HEK293T (cell line): ENCODE measurements around the gene CSF2.

ENCODE experiments used
- CTCF ChIA-PET: fragments of 350-600 bp; formaldehyde crosslinking; extraction: SDS; loops from one replicate; lab custom pipeline; 2021; ENCODE audit warnings: antibody characterized with exemption, inconsistent platforms; lab: Yijun Ruan, JAX
- POLR2A ChIA-PET: fragments of 350-600 bp; formaldehyde crosslinking; extraction: SDS; loops from one replicate; lab custom pipeline; 2020; ENCODE audit warnings: antibody characterized with exemption, inconsistent platforms; lab: Yijun Ruan, JAX
- DNase-seq: peaks from one replicate; pipeline ENCODE4 v3.0.0; 2012; ENCODE audit warnings: mixed read lengths; ENCODE audit errors: extremely low spot score
- ARNT ChIP-seq: fragments of 450-650 bp; IDR thresholded peaks from 2 replicates; pipeline ENCODE4 v1.6.1; 2017; ENCODE audit warnings: mild to moderate bottlenecking
- BHLHE40 ChIP-seq: fragments of 450-650 bp; IDR thresholded peaks from 2 replicates; pipeline ENCODE4 v1.6.1; 2016; ENCODE audit warnings: mild to moderate bottlenecking, moderate library complexity, borderline replicate concordance
- CTBP1 ChIP-seq: fragments of 450-650 bp; IDR thresholded peaks from 2 replicates; pipeline ENCODE4 v1.6.1; 2016; ENCODE audit warnings: borderline replicate concordance
- ELF4 ChIP-seq: fragments of 450-650 bp; IDR thresholded peaks from 2 replicates; pipeline ENCODE4 v1.6.1; 2017; ENCODE audit warnings: antibody characterized with exemption
- FOXA1 ChIP-seq: fragments of 450-650 bp; IDR thresholded peaks from 2 replicates; pipeline ENCODE4 v1.6.1; 2016; ENCODE audit warnings: mild to moderate bottlenecking
- FOXK2 ChIP-seq: fragments of 450-650 bp; IDR thresholded peaks from 2 replicates; pipeline ENCODE4 v1.6.1; 2016; ENCODE audit warnings: mild to moderate bottlenecking
- FOXM1 ChIP-seq: fragments of 450-650 bp; IDR thresholded peaks from 2 replicates; pipeline ENCODE4 v1.6.1; 2017; ENCODE audit warnings: mild to moderate bottlenecking, borderline replicate concordance
- HDGF ChIP-seq: fragments of 450-650 bp; IDR thresholded peaks from 2 replicates; pipeline ENCODE4 v1.6.1; 2017; ENCODE audit warnings: antibody characterized with exemption, borderline replicate concordance
- L3MBTL2 ChIP-seq: fragments of 450-650 bp; conservative IDR thresholded peaks from 2 replicates; pipeline ENCODE4 v1.6.1; 2016; ENCODE audit warnings: mild to moderate bottlenecking
- LEF1 ChIP-seq: fragments of 450-650 bp; IDR thresholded peaks from 2 replicates; pipeline ENCODE4 v1.6.1; 2017; ENCODE audit warnings: mild to moderate bottlenecking, borderline replicate concordance
- NFRKB ChIP-seq: fragments of 450-650 bp; IDR thresholded peaks from 2 replicates; pipeline ENCODE4 v1.6.1; 2016; ENCODE audit warnings: mild to moderate bottlenecking, moderate library complexity
- SP1 ChIP-seq: fragments of 450-650 bp; IDR thresholded peaks from 2 replicates; pipeline ENCODE4 v1.6.1; 2017
- SUZ12 ChIP-seq: fragments of 450-650 bp; IDR thresholded peaks from 2 replicates; pipeline ENCODE4 v1.6.1; 2016; ENCODE audit warnings: mild to moderate bottlenecking
- TARDBP ChIP-seq: fragments of 450-650 bp; IDR thresholded peaks from 2 replicates; pipeline ENCODE4 v1.6.1; 2016
- ZNF384 ChIP-seq: fragments of 450-650 bp; IDR thresholded peaks from 2 replicates; pipeline ENCODE4 v1.6.1; 2016
- TF ChIP-seq, protein P1 (sequence below): fragments of 450-650 bp; IDR thresholded peaks from 2 replicates; pipeline ENCODE4 v1.6.1; 2016

CSF2 gene

DNA sequence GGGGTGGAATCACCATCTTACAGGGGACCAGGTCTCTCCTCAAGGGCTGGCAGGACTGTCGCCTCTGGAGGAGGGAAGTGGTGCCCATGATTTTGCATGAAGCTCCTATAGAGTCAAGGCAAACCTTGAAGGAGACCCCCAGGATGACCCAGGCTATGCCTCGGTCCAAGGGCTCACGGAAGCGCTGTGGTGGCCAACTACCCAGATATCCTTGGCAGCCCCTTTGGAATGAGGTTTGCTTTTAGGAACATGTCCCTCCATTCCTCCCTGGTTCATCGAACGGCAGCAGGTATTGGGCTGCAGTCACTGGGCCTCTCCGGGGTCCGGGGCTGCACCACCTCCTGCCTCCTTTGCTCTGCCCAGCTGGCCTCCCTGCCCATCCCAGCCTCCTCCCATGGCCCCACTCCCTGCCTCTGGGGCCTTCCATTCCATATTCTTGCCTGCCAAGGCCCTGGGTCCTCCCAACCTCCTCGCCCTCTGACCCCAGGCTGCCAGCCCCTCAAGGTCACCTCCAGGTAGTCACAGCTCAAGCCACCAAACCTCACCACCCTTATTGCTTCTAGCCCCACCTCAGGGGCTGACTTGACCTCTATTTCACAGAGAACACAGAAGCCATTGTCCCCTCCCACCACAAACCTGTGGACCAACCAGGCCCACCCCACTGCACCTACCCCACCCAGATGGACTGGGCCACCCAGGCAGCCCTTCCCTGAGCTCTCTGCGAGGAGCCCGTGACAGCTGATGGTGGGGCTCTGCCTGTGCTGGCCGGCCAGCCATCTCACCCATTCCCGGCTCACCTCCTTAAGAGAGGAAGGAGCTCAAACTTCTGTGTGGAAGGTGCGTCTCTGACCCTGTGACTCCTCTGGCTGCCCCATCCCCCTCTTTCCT lies 16.7 kb upstream of the CSF2 start:
- ChIA-PET POLR2A (no interaction called here), CTCF (no interaction called here)
- TF ChIP-seq SP1 (no peak), SUZ12 (no peak), FOXK2 (no peak), TARDBP (no peak), ARNT (no peak), BHLHE40 (no peak), HDGF (no peak), ZNF384 (no peak), LEF1 (no peak), NFRKB (no peak), FOXM1 (no peak), CTBP1 (no peak)

GRCh38 chr5:132057498-132058255 lies 15.9 kb upstream of the CSF2 start:
- TF ChIP-seq L3MBTL2 (no peak), ARNT (no peak), HDGF (no peak), NFRKB (no peak), FOXM1 (no peak), ZNF384 (no peak), LEF1 (no peak), CTBP1 (no peak), FOXA1 (no peak), SP1 (no peak), SUZ12 (no peak), ELF4 (no peak), BHLHE40 (no peak), FOXK2 (no peak), TARDBP (no peak)
- TF ChIP-seq, protein P1, sequence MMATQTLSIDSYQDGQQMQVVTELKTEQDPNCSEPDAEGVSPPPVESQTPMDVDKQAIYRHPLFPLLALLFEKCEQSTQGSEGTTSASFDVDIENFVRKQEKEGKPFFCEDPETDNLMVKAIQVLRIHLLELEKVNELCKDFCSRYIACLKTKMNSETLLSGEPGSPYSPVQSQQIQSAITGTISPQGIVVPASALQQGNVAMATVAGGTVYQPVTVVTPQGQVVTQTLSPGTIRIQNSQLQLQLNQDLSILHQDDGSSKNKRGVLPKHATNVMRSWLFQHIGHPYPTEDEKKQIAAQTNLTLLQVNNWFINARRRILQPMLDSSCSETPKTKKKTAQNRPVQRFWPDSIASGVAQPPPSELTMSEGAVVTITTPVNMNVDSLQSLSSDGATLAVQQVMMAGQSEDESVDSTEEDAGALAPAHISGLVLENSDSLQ = no peak
- POLR2A ChIA-PET = no interaction called here
- no peak for DNase-seq
- CTCF ChIA-PET = no interaction called here

More for the DNA sequence above, 16.7 kb upstream of the CSF2 start:
- no peak for DNase-seq

DNA sequence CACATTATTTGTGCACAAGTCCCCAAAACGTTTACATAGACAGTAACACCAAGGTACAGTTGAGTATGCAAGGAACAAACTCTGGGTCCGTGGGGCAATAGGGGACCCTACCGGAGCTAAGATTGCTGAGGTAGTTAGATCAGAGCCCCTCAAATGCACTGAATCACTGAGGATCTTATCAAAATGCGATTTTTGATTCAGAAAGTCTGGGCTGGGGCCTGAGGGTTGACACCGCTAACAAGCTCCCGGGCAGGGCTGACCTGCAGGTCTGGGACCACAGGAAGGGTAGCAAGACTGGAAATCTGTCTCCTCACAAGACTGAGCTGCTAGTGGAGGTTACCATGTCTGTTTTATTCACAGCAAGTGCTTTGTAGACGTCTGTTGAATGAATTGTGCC lies 14.9 kb upstream of the CSF2 start:
- POLR2A ChIA-PET = no interaction called here
- TF ChIP-seq TARDBP (no peak), SUZ12 (no peak), HDGF (no peak)
- CTCF ChIA-PET = interaction anchor here (0.6 kb wide), 1 partner anchor 8 kb away, joined by 3 read pairs; no protein-coding TSS in a partner anchor
- DNase-seq = no peak

DNA sequence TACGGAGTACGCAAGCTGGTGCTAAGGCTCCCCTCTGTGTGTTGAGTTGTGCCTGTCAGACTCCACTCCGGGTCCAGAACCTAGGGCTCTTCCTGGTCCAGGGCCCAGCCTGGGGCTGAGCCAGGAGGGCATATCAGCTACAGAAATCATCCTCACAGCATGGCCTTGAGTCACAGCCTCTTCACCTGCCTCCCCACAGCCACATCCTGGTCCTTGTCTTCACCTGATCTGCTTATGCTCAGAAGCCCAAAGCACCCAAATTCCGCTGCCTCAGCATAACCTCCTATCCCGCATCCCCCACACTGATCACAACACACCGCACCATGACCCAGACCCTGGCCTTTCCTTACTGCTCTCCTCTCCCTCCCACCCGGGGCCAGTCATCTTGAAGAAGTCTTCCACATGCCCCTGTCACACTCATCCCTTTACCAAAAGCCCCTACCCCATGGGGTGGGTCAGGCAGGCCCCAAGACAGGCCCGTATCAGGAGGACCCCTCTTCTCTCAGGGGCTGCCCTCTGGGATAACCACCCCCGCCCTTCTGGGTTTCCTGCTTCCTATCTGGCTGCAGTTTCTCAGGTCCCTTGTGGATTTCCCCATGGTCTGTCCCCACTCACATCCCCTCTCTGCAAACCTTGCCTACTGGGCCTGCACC lies 14.4 kb upstream of the CSF2 start:
- no peak for DNase-seq

GRCh38 chr5:132059696-132060500 lies 13.7 kb upstream of the CSF2 start:
- TF ChIP-seq ELF4 (no peak), SP1 (no peak), FOXM1 (no peak), CTBP1 (no peak), HDGF (no peak), ZNF384 (no peak), LEF1 (no peak), SUZ12 (no peak), BHLHE40 (no peak), FOXA1 (no peak), ARNT (no peak), NFRKB (no peak), L3MBTL2 (no peak), FOXK2 (no peak), TARDBP (no peak)
- TF ChIP-seq, protein P1 = no peak
- no peak for DNase-seq
- POLR2A ChIA-PET = no interaction called here
- CTCF ChIA-PET = no interaction called here

More for the DNA sequence above, 14.4 kb upstream of the CSF2 start:
- POLR2A ChIA-PET = no interaction called here
- TF ChIP-seq SP1 (no peak), LEF1 (no peak), FOXM1 (no peak), NFRKB (no peak), FOXK2 (no peak), ZNF384 (no peak), TARDBP (no peak), ELF4 (no peak)
- TF ChIP-seq, protein P1 = no peak
- CTCF ChIA-PET = interaction anchor here (0.6 kb wide), 1 partner anchor 9 kb away, joined by 3 read pairs; no protein-coding TSS in a partner anchor
